Measurements from ENCODE around the gene GID8. TPM values are rescaled to one million over a fixed set of nuclear protein-coding genes. Genes with fewer than 3 reads are reported as not detected.

Gene GID8
- total RNA-seq, 1 experiment from 2014 or later, result 40.2 TPM

DNA sequence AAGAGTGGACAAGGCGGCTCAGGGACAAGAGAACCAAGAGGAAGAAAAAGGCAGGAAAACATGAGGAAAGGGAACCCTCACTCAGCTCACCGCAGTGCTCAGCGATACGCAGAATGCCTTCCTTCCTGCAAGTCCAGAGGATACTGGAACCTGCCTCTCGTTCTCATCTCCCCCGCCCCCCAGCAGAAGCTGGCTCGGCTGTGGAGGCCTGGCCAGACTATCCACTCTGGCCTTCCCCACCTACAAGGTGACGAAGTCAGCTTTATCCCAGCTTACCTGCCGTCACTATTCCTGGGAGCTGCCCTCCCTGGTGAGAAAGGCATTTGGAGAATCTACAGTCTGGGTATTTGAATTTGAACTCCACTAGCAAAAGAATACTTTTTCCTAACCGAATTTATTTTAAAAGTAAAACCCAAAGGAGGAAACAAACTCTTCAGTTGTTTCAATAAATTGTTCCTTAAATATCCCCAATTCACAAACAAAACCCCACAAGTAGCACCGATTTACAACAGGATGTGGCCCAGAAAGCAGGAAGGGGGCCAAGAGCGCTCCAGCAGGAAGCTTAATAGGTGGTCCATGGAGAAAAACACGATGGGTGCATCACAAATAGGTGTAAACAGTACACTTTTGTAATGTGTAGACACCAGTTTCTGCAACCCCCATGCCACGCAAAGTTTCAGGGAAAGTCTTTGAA is 9.6 kb upstream of the GID8 start:
- CTCF ChIA-PET, result no interaction called here
- intact Hi-C loops (cut with micrococcal nuclease; ENCODE audit: unreplicated experiment), result no loop called here
- POLR2A ChIA-PET (ENCODE audit: low non-redundant PET), result no interaction called here
- Histone ChIP-seq H3K4me1 (ENCODE audit: insufficient read depth, low read length, poor library complexity, severe bottlenecking) (peaks cover 35% of the 10 kb centered on the region), H3K4me3 (ENCODE audit: low read depth, low read length, poor library complexity, severe bottlenecking) (peak overlapping the region; percentile 35), H3K9me3 (ENCODE audit: low read depth, low read length, poor library complexity, severe bottlenecking) (no peaks in the 10 kb centered on the region), H3K27ac (ENCODE audit: low read depth, low read length, poor library complexity, severe bottlenecking) (peak overlapping the region; percentile 60), H3K27me3 (replicated peaks; ENCODE audit: insufficient read depth, low read depth, low read length, poor library complexity) (no peaks in the 10 kb centered on the region), H3K36me3 (ENCODE audit: insufficient read depth, low read length, poor library complexity, severe bottlenecking) (peaks cover 7% of the 10 kb centered on the region)
- DNase-seq (ENCODE audit: low spot score), result no peak
- no TSS peak for BruUV-seq (replicated peaks)
- TF ChIP-seq, protein P1, sequence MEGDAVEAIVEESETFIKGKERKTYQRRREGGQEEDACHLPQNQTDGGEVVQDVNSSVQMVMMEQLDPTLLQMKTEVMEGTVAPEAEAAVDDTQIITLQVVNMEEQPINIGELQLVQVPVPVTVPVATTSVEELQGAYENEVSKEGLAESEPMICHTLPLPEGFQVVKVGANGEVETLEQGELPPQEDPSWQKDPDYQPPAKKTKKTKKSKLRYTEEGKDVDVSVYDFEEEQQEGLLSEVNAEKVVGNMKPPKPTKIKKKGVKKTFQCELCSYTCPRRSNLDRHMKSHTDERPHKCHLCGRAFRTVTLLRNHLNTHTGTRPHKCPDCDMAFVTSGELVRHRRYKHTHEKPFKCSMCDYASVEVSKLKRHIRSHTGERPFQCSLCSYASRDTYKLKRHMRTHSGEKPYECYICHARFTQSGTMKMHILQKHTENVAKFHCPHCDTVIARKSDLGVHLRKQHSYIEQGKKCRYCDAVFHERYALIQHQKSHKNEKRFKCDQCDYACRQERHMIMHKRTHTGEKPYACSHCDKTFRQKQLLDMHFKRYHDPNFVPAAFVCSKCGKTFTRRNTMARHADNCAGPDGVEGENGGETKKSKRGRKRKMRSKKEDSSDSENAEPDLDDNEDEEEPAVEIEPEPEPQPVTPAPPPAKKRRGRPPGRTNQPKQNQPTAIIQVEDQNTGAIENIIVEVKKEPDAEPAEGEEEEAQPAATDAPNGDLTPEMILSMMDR (conservative IDR thresholded peaks at IDR 0.05; ENCODE audit: low read depth, low read length), result no peak
- no peak for TF ChIP-seq EZH2 (IDR thresholded peaks at IDR 0.05; ENCODE audit: borderline replicate concordance, low read depth, low read length, poor library complexity, severe bottlenecking)

DNA sequence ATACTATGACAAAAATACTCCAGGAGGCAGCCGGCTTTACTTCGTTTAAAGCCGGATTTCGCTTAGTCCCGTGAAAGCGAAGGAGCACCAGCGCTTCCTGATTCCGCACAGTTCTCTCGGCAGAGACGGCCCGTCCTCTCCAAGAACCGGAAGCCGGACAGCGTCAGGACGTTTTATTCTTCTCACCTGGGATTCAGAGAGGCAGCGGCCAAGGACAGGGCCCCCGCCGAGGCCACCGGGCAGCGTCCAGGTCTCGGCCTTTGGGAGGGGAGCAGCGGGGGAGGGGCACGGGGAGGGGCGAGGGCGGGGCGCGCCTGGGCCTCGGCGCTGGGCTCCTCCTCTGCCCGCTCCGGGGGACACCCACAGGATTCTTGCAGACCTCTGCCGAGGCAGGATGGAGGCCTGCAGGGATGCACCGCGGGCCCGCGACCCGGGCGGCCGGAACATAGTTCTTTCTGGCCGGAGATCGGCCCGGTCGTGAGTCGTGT is 8.9 kb upstream of the GID8 start:
- peaks cover 7% of the 10 kb centered on the region for H3K36me3 ChIP-seq (ENCODE audit: insufficient read depth, low read length, poor library complexity, severe bottlenecking)
- no peak for TF ChIP-seq EZH2 (IDR thresholded peaks at IDR 0.05; ENCODE audit: borderline replicate concordance, low read depth, low read length, poor library complexity, severe bottlenecking)
- TF ChIP-seq, protein P1 (conservative IDR thresholded peaks at IDR 0.05; ENCODE audit: low read depth, low read length), result no peak
- no peaks in the 10 kb centered on the region for H3K9me3 ChIP-seq (ENCODE audit: low read depth, low read length, poor library complexity, severe bottlenecking)
- POLR2A ChIA-PET (ENCODE audit: low non-redundant PET), result no interaction called here
- CTCF ChIA-PET, result no interaction called here
- DNase-seq (ENCODE audit: low spot score), result peak; percentile 52
- H3K27me3 ChIP-seq (replicated peaks; ENCODE audit: insufficient read depth, low read depth, low read length, poor library complexity), result no peaks in the 10 kb centered on the region
- peak overlapping the region; percentile 35 for H3K4me3 ChIP-seq (ENCODE audit: low read depth, low read length, poor library complexity, severe bottlenecking)
- no TSS peak for BruUV-seq (replicated peaks)
- intact Hi-C loops (cut with micrococcal nuclease; ENCODE audit: unreplicated experiment), result no loop called here
- H3K4me1 ChIP-seq (ENCODE audit: insufficient read depth, low read length, poor library complexity, severe bottlenecking), result peaks cover 29% of the 10 kb centered on the region
- H3K27ac ChIP-seq (ENCODE audit: low read depth, low read length, poor library complexity, severe bottlenecking), result peak overlapping the region; percentile 60

DNA sequence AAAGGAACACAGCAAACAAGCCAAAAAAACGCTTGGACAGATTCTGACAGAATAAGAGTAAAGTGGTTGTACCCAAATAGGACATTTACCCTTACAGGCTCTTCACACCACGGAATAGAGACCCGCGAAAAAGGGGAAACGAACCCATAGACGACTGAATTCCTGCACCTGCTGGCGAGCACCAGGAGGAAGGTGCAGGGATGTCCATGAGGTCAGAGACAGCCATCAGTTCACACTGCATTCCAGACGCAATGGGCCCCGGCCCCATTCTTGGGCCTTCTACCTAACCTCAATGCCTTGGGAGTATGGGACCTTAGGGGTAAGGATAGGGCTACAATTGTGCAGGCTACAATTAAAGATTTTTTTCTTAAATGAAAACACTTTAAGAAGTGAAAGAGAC is 6.5 kb upstream of the GID8 start:
- Histone ChIP-seq H3K27me3 (replicated peaks; ENCODE audit: insufficient read depth, low read depth, low read length, poor library complexity) (no peaks in the 10 kb centered on the region), H3K4me1 (ENCODE audit: insufficient read depth, low read length, poor library complexity, severe bottlenecking) (peaks cover 33% of the 10 kb centered on the region), H3K36me3 (ENCODE audit: insufficient read depth, low read length, poor library complexity, severe bottlenecking) (peaks cover 26% of the 10 kb centered on the region), H3K27ac (ENCODE audit: low read depth, low read length, poor library complexity, severe bottlenecking) (peak overlapping the region; percentile 5), H3K4me3 (ENCODE audit: low read depth, low read length, poor library complexity, severe bottlenecking) (no peak overlapping the region), H3K9me3 (ENCODE audit: low read depth, low read length, poor library complexity, severe bottlenecking) (no peaks in the 10 kb centered on the region)
- BruUV-seq (replicated peaks), result no TSS peak
- intact Hi-C loops (cut with micrococcal nuclease; ENCODE audit: unreplicated experiment), result no loop called here
- POLR2A ChIA-PET (ENCODE audit: low non-redundant PET), result no interaction called here
- CTCF ChIA-PET, result no interaction called here
- DNase-seq (ENCODE audit: low spot score), result no peak
- TF ChIP-seq, protein P1 (conservative IDR thresholded peaks at IDR 0.05; ENCODE audit: low read depth, low read length), result no peak
- no peak for TF ChIP-seq EZH2 (IDR thresholded peaks at IDR 0.05; ENCODE audit: borderline replicate concordance, low read depth, low read length, poor library complexity, severe bottlenecking)

Data from A673 (cell line).